K562 treated with DMSO at 1 percent for 4 hours (cell line): ENCODE data around the gene TMED7. TPM values are rescaled to one million over a fixed set of nuclear protein-coding genes. Genes with fewer than 3 reads are reported as not detected.

Source experiments
- total RNA-seq: library from RNA; unstranded; fragments of 300-600 nt; gene quantifications from 2 replicates; pipeline ENCODE4 v1.2.3, GENCODE V29; 2022; ENCODE audit not compliant: insufficient read depth

Gene TMED7
- 12.8 and 14.7 TPM in 2 replicates for total RNA-seq

DNA sequence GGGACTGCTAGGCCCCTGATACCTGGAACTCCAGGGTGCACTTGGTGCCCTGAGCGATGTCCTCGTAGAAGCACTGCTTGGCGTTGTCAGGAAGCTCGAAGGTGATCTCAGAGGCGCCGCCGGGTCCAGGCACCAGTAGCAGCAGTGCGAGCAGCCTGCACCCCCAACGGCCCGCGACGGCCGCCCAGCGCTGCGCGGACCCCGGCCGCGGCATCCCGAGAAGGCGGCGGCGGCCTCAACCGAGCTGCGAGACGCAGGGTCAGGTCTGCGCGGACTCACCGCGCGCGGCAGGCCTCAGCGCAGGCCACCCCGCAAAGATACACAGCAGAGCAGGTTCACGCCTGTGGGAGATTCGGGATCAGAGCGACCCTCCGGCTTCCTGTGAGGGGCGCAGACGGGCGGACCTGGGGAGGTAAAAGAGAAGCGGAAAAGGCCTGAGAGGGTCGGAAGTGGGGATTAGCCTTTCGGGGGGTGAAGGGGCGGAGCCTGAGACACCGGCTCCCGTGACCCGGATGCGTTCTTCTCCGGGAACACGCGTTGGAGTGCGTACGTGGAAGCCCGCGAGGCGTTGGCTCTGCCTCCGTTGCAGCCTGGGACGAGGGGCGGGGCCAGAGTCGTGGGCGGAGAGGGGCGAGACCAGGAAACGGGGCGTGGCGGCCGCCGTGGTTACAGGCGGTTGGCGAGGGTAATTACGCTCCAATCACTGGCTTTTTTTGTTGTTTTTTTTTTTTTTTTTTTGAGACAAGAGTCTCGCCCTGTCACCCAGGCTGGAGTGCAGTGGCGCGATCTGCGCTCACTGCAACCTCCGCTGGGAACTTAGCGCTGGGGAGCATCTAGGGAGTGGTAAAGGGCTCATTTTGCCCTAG, at the start of gene TMED7:
TSS of gene TMED7 (minus strand) at position 458 of the 866 bp plus-strand sequence. CDS start at position 214, 244 bp downstream.

DNA sequence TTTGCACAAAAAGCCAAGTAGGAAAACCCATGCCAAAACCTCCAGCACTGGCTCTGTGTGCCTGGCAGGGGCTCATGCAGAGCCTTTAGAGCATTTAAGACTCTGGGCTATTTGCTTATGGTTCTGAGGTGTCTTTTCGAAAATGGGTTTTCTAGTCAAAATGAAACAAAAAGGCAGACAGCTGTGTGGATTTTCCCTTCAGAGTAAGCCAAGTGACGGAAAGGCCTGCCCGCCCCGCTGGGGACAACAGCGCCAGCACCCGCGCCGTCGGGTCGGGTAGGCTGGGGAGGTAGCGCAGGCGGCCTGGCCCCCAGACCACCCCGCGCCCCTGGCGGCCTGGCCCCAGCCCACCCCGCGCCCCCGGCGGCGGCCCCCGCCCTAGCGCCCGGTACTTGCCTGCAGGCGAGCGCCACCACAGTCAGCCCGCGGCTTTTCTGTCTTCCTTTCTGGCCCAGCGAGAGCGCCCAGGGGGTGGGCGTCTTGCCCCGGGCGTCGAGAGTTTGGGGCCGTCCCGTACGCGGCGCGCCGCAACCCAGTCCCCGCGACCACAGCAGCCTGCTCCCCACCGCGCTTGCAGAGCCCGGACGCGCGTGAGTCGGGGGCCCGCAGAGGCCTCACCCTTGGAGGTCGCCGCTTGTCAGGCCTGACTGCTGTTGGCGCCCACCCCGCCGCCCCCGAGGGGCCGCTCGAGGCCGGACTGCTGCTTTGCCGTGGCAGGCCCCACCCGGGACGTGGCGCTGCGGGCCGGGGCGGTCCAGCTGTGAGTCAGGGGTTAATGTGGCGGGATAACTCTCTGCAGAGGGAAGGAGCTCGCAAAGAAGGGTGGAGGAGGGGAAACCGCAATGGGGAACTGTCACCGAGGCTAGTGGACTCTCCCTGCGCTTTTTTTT, 23.9 kb downstream of the TMED7 start, which contains the start of gene TICAM2:
TSS of gene TICAM2 (minus strand) at position 779 of the 890 bp plus-strand sequence. CDS start 21,223 bp downstream, outside the sequence.

Other genes with a start within 250 kb of the TMED7 start
- 2.1 and 2.9 TPM in 2 replicates for gene FEM1C, start 81.3 kb downstream of the TMED7 start, total RNA-seq
- 1.0 and 1.5 TPM in 2 replicates for gene TICAM2, start 23.6 kb downstream of the TMED7 start, total RNA-seq
- gene CDO1, start 190.6 kb upstream of the TMED7 start, total RNA-seq = not detected in 2 replicates
- gene ATG12, start 215.5 kb upstream of the TMED7 start, total RNA-seq = 23.6 and 25.9 TPM in 2 replicates
- 28.5 and 35.2 TPM in 2 replicates for gene AP3S1, start 215.9 kb upstream of the TMED7 start, total RNA-seq